ENCODE results near the gene HMG20B. TPM values are rescaled to one million over a fixed set of nuclear protein-coding genes. Genes with fewer than 3 reads are reported as not detected.

The HMG20B gene
- total RNA-seq, 1 experiment from 2014 or later, result 186 TPM

GRCh38 chr19:3576696-3577443, 4.1 kb downstream of the HMG20B start:
- Histone ChIP-seq H3K9me3 (ENCODE audit: control insufficient read depth in 1 of 2, insufficient read depth in 1 of 2, low read depth in 1 of 2, low read length in 2 of 2) (no peaks in the 10 kb centered on the region), H3K9me2 (ENCODE audit: insufficient read depth) (no peaks in the 10 kb centered on the region), H3K27me3 (ENCODE audit: insufficient read depth, low read length) (no peaks in the 10 kb centered on the region), H3K79me2 (ENCODE audit: insufficient read depth, low read length) (peaks cover 24% of the 10 kb centered on the region; the same call in 1 of the 2 replicates), H3K27ac (ENCODE audit: low read depth, low read length) (peak overlapping the region; percentile 71), H3K4me3 (replicated peaks in 1 of 2; ENCODE audit: low read depth in 1 of 2, low read length in 2 of 2) (peak overlapping the region; percentile 40 to 54), H3K9ac (ENCODE audit: low read length) (peak overlapping the region; percentile 58; the same call in 1 of the 2 replicates), H3K36me3 (ENCODE audit: control insufficient read depth in 1 of 2, insufficient read depth in 2 of 2, low read length in 2 of 2) (peaks cover 3 to 21% of the 10 kb centered on the region in 2 experiments; a peak in 2 of 4 replicates), H3K4me2 (ENCODE audit: low read length) (peak overlapping the region; percentile 77), H2AFZ (ENCODE audit: low read depth, low read length, poor library complexity, severe bottlenecking) (no peak overlapping the region), H3K4me1 (ENCODE audit: control insufficient read depth in 1 of 2, insufficient read depth in 2 of 2, low read length in 2 of 2) (peaks cover 23 to 67% of the 10 kb centered on the region in 2 experiments), H4K20me1 (ENCODE audit: insufficient read depth) (no peaks in the 10 kb centered on the region; the same call in 1 of the 2 replicates)
- RAD21 ChIA-PET (ENCODE audit: low non-redundant PET in 1 of 2, low total read pairs in 2 of 2, uncharacterized antibody in 2 of 2, unreplicated experiment in 2 of 2), result interaction anchor here in 1 of 2 experiments (1.1 kb wide), 1 partner anchor 31 kb away, joined by 5 read pairs; no protein-coding TSS in a partner anchor
- no peak for DNase-seq (ENCODE audit: low read depth, low spot score)
- POLR2A ChIA-PET, result interaction anchor here (0.6 to 1.5 kb wide), 4 partner anchors 10 to 38 kb away, joined by 3 to 6 read pairs (median 4); partner anchors contain the start of gene TEKTIP1
- CTCF ChIA-PET, result interaction anchor here (0.7 to 1.4 kb wide), 2 partner anchors 11 to 32 kb away, joined by 3 to 5 read pairs; no protein-coding TSS in a partner anchor
- ATAC-seq, result no peak
- BruUV-seq (replicated peaks), result no TSS peak
- intact Hi-C loops (cut with micrococcal nuclease), result loop anchor here (10.0 kb wide), 1 partner anchor 628 kb away; no protein-coding TSS in a partner anchor
- no peak for TF ChIP-seq POLR2A (IDR thresholded peaks at IDR 0.05; ENCODE audit: borderline replicate concordance, extremely low read depth, insufficient read depth, insufficient read length)
- TF ChIP-seq MAX (IDR thresholded peaks at IDR 0.05), result peak; percentile 26; the same call in 1 of the 2 replicates
- TF ChIP-seq SIN3A (IDR thresholded peaks at IDR 0.05; ENCODE audit: low read depth), result no peak
- TF ChIP-seq SP1 (IDR thresholded peaks at IDR 0.05; ENCODE audit: low read depth), result no peak
- TF ChIP-seq ELF1 (IDR thresholded peaks at IDR 0.05; ENCODE audit: borderline replicate concordance, low read depth), result no peak
- no peak for TF ChIP-seq SRF (IDR thresholded peaks at IDR 0.05; ENCODE audit: low read depth)
- peak; percentile 76 for TF ChIP-seq POLR2AphosphoS5 (IDR thresholded peaks at IDR 0.05; ENCODE audit: low read depth, low read length)
- no peak for TF ChIP-seq CEBPB (IDR thresholded peaks at IDR 0.05; ENCODE audit: low read depth)
- no peak for TF ChIP-seq ZFX (IDR thresholded peaks at IDR 0.05)
- no peak for TF ChIP-seq REST (IDR thresholded peaks at IDR 0.05; ENCODE audit: low read depth)
- TF ChIP-seq ZBTB33 (IDR thresholded peaks at IDR 0.05; ENCODE audit: extremely low read depth, insufficient replicate concordance, low read length), result no peak
- TF ChIP-seq ZNF274 (IDR thresholded peaks at IDR 0.05; ENCODE audit: low read depth, low read length), result no peak
- TF ChIP-seq EZH2phosphoT487 (IDR thresholded peaks at IDR 0.05; ENCODE audit: borderline replicate concordance), result no peak
- no peak for TF ChIP-seq EGR1 (IDR thresholded peaks at IDR 0.05; ENCODE audit: low read depth)
- no peak for TF ChIP-seq FOSL1 (IDR thresholded peaks at IDR 0.05; ENCODE audit: low read depth)
- no peak for TF ChIP-seq CTCF (IDR thresholded peaks at IDR 0.05 in 2 of 3, conservative IDR thresholded peaks at IDR 0.05 in 1 of 3; ENCODE audit: borderline replicate concordance in 1 of 3, insufficient read depth in 1 of 3, low read depth in 2 of 3, low read length in 2 of 3)

All from HCT116 (cell line).